Measurements from ENCODE around the gene BEND6. TPM values are rescaled to one million over a fixed set of nuclear protein-coding genes. Genes with fewer than 3 reads are reported as not detected.
A peak's percentile ranks its signal among the peaks of the same experiment; 100 is the strongest.

Gene BEND6
- polyA plus RNA-seq, 1 donor from 2014 or later, result 8.6 TPM

DNA sequence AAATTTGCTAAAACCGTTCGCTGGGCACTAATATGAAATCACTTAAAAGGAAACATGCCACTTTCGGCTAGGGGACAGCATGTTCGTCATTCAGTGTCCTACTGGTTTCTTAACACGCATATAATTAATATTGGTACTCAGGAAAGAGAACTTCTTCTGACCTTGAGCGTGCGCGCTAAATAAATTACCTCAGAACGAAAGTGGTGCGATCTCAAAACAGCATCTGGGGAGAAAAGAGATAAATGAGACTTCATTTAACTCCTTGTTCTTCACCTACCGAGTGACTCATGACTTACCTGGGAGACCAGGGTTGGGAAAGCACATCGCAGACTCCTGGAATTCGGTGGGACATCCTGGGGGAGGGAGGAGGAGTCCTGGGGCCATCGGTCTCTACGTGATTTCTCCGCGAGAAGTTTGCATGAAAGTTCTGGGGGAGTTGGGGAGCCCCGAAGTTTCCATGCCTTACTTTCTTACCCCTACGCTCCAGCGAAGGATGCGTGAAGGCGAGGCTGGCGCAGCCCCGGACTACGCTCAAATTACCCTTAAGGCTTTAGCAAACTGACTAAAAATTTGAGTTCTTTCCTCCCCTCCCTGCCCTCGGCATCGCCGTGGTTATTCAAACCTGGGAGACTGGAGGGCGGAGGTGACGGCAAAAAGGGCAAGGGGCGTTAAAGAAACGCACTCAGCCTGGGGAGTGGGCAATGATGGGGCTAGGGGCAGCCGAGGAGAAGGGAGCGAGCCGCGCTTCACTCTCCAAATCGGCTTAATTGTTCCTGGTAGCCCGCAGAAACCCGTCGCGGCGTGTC, 1.1 kb upstream of the BEND6 start:
- Histone ChIP-seq H3F3A (ENCODE audit: insufficient read depth, low read length, poor library complexity, severe bottlenecking) (no peaks in the 10 kb centered on the region), H3K27ac (ENCODE audit: low read length) (no peak overlapping the region), H3K79me2 (replicated peaks; ENCODE audit: insufficient read depth, low read length) (no peaks in the 10 kb centered on the region), H3K27me3 (ENCODE audit: insufficient read depth, low read depth, low read length) (peaks cover 35% of the 10 kb centered on the region), H4K20me1 (ENCODE audit: insufficient read depth) (no peaks in the 10 kb centered on the region), H3K4me3 (ENCODE audit: low read length) (peak overlapping the region; percentile 83), H3K36me3 (ENCODE audit: insufficient read depth, low read length) (no peaks in the 10 kb centered on the region), H3K9ac (ENCODE audit: low read length) (peak overlapping the region; percentile 65), H3K9me2 (ENCODE audit: insufficient read depth, low read length) (no peaks in the 10 kb centered on the region), H3K4me2 (ENCODE audit: low read length) (peak overlapping the region; percentile 48), H3K9me3 (ENCODE audit: low read length) (no peaks in the 10 kb centered on the region), H2AFZ (ENCODE audit: low read depth, low read length) (peak overlapping the region; percentile 65)
- TF ChIP-seq MXI1 (conservative IDR thresholded peaks at IDR 0.05; ENCODE audit: poor library complexity, severe bottlenecking), result no peak
- TF ChIP-seq, protein P1, sequence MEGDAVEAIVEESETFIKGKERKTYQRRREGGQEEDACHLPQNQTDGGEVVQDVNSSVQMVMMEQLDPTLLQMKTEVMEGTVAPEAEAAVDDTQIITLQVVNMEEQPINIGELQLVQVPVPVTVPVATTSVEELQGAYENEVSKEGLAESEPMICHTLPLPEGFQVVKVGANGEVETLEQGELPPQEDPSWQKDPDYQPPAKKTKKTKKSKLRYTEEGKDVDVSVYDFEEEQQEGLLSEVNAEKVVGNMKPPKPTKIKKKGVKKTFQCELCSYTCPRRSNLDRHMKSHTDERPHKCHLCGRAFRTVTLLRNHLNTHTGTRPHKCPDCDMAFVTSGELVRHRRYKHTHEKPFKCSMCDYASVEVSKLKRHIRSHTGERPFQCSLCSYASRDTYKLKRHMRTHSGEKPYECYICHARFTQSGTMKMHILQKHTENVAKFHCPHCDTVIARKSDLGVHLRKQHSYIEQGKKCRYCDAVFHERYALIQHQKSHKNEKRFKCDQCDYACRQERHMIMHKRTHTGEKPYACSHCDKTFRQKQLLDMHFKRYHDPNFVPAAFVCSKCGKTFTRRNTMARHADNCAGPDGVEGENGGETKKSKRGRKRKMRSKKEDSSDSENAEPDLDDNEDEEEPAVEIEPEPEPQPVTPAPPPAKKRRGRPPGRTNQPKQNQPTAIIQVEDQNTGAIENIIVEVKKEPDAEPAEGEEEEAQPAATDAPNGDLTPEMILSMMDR (IDR thresholded peaks at IDR 0.05; ENCODE audit: poor library complexity, severe bottlenecking), result no peak
- no peak for TF ChIP-seq TAF1 (IDR thresholded peaks at IDR 0.05; ENCODE audit: low read depth)
- no peak for TF ChIP-seq POLR2AphosphoS5 (IDR thresholded peaks at IDR 0.05)
- TF ChIP-seq RAD21 (conservative IDR thresholded peaks at IDR 0.05), result no peak
- TF ChIP-seq SMC3 (conservative IDR thresholded peaks at IDR 0.05; ENCODE audit: poor library complexity), result no peak
- TF ChIP-seq EZH2 (IDR thresholded peaks at IDR 0.05; ENCODE audit: borderline replicate concordance, insufficient read depth, low read length, poor library complexity, severe bottlenecking), result no peak
- TF ChIP-seq EP300 (conservative IDR thresholded peaks at IDR 0.05; ENCODE audit: poor library complexity, severe bottlenecking), result no peak
- TF ChIP-seq, protein P2, sequence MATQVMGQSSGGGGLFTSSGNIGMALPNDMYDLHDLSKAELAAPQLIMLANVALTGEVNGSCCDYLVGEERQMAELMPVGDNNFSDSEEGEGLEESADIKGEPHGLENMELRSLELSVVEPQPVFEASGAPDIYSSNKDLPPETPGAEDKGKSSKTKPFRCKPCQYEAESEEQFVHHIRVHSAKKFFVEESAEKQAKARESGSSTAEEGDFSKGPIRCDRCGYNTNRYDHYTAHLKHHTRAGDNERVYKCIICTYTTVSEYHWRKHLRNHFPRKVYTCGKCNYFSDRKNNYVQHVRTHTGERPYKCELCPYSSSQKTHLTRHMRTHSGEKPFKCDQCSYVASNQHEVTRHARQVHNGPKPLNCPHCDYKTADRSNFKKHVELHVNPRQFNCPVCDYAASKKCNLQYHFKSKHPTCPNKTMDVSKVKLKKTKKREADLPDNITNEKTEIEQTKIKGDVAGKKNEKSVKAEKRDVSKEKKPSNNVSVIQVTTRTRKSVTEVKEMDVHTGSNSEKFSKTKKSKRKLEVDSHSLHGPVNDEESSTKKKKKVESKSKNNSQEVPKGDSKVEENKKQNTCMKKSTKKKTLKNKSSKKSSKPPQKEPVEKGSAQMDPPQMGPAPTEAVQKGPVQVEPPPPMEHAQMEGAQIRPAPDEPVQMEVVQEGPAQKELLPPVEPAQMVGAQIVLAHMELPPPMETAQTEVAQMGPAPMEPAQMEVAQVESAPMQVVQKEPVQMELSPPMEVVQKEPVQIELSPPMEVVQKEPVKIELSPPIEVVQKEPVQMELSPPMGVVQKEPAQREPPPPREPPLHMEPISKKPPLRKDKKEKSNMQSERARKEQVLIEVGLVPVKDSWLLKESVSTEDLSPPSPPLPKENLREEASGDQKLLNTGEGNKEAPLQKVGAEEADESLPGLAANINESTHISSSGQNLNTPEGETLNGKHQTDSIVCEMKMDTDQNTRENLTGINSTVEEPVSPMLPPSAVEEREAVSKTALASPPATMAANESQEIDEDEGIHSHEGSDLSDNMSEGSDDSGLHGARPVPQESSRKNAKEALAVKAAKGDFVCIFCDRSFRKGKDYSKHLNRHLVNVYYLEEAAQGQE (IDR thresholded peaks at IDR 0.05; ENCODE audit: borderline replicate concordance), result no peak

DNA sequence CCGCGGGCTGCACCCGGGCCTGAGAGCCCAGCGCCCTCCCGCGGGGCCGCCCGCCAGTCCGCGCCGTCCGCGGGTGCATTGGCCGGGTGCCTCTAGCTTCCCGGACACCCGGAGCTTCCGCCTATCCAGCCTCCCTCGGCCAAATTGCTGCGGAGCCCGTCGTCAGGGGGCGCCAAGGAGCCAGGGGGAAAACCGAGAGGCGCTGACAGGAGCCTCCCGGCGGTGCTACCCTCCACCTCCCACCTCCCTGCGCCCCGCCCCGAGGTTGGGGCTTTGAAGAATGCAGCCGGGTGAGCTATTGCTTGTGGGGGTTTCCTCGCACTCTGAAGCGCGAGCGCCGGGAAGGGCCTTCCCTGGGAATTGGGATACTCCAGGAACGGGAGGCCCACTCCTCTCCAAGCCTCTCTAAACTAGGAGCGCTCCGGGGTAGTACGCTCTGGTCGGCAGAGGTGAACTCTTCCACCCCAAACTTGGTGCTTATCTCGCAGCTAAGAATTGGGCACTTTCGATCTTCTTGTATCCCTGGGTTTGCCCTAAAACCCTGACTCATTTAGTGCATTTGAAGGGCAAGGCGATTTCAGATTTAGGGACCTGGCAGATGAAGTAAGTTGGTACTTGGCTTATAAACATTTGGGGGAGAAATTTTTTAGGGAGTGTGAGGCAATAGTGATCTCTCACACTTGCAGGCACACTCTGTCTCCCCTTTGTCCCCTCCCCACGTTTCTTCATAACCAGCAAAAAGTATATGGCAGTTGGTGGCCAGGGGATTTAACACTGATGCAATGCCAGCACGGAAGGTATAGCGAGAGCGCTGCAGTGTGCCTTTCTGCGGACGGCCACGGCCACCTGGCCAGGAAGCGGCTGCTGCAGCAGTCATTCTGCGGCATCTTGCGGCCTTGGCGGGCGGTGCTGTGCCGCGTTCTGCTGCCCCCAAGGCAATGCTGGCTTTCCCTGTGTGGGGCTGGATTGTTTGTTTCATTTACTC, 556 bp downstream of the BEND6 start:
- H3K9ac ChIP-seq (ENCODE audit: low read length), result peak overlapping the region; percentile 65
- H3K36me3 ChIP-seq (ENCODE audit: insufficient read depth, low read length), result no peaks in the 10 kb centered on the region
- no peak overlapping the region for H3K27ac ChIP-seq (ENCODE audit: low read length)
- peak overlapping the region; percentile 65 for H2AFZ ChIP-seq (ENCODE audit: low read depth, low read length)
- peak overlapping the region; percentile 73 for H3K4me3 ChIP-seq (ENCODE audit: low read length)
- peak; percentile 8 for TF ChIP-seq POLR2AphosphoS5 (IDR thresholded peaks at IDR 0.05)
- no peak for TF ChIP-seq MXI1 (conservative IDR thresholded peaks at IDR 0.05; ENCODE audit: poor library complexity, severe bottlenecking)
- TF ChIP-seq RAD21 (conservative IDR thresholded peaks at IDR 0.05), result peak; percentile 55
- TF ChIP-seq SMC3 (conservative IDR thresholded peaks at IDR 0.05; ENCODE audit: poor library complexity), result peak; percentile 57
- TF ChIP-seq EP300 (conservative IDR thresholded peaks at IDR 0.05; ENCODE audit: poor library complexity, severe bottlenecking), result no peak
- TF ChIP-seq, protein P1 (IDR thresholded peaks at IDR 0.05; ENCODE audit: poor library complexity, severe bottlenecking), result peak; percentile 94
- H3K79me2 ChIP-seq (replicated peaks; ENCODE audit: insufficient read depth, low read length), result no peaks in the 10 kb centered on the region
- peak overlapping the region; percentile 76 for H3K4me2 ChIP-seq (ENCODE audit: low read length)
- no peaks in the 10 kb centered on the region for H3K9me2 ChIP-seq (ENCODE audit: insufficient read depth, low read length)
- no peaks in the 10 kb centered on the region for H3K9me3 ChIP-seq (ENCODE audit: low read length)
- no peaks in the 10 kb centered on the region for H4K20me1 ChIP-seq (ENCODE audit: insufficient read depth)
- peaks cover 35% of the 10 kb centered on the region for H3K27me3 ChIP-seq (ENCODE audit: insufficient read depth, low read depth, low read length)
- H3F3A ChIP-seq (ENCODE audit: insufficient read depth, low read length, poor library complexity, severe bottlenecking), result no peaks in the 10 kb centered on the region

Measured in neural cell (in vitro differentiated cells).